AG04449 (cell line): ENCODE results near the gene SBNO2.

Experiments
- CTCF ChIA-PET: fragments of 350-600 bp; formaldehyde crosslinking; extraction: SDS; loops from one replicate; lab custom pipeline; 2021; ENCODE audit warnings: antibody characterized with exemption; lab: Yijun Ruan, JAX
- POLR2A ChIA-PET: fragments of 400-600, 350-600 bp; formaldehyde crosslinking; extraction: SDS; loops from one replicate; lab custom pipeline; 2020; ENCODE audit warnings: antibody characterized with exemption, inconsistent platforms; lab: Yijun Ruan, JAX
- DNase-seq: peaks from one replicate; pipeline ENCODE4 v3.0.0-alpha.2; 2010; ENCODE audit warnings: low read depth, low spot score
- H3K4me3 ChIP-seq: 2 replicates; pipeline ENCODE4 v1.5.1; 2011; ENCODE audit warnings: low read depth, mild to moderate bottlenecking, control low read depth, low read length
- CTCF ChIP-seq: IDR thresholded peaks from one replicate; pipeline ENCODE4 v1.5.1; 2011; ENCODE audit warnings: mild to moderate bottlenecking, moderate library complexity, low read length, control low read depth, inconsistent platforms; ENCODE audit not compliant: insufficient read depth; ENCODE audit errors: missing control alignments

The SBNO2 gene

GRCh38 chr19:1122972-1123363 is 51.1 kb downstream of the SBNO2 start:
- TF ChIP-seq CTCF: no peak
- ChIA-PET POLR2A (no interaction called here), CTCF (interaction anchor here (1.0 to 5.2 kb wide), 4 partner anchors 8 to 77 kb away, joined by 3 to 37 read pairs (median 12); no protein-coding TSS in a partner anchor)
- H3K4me3 ChIP-seq: no peak overlapping the region
- no peak for DNase-seq

GRCh38 chr19:1122021-1122971 is 51.8 kb downstream of the SBNO2 start:
- no peak for TF ChIP-seq CTCF
- POLR2A ChIA-PET: no interaction called here
- no peak overlapping the region for H3K4me3 ChIP-seq
- CTCF ChIA-PET: interaction anchor here (0.8 to 5.2 kb wide), 4 partner anchors 9 to 72 kb away, joined by 3 to 37 read pairs (median 14); no protein-coding TSS in a partner anchor
- DNase-seq: no peak

- no peak overlapping the region for H3K4me3 ChIP-seq
- DNase-seq: no peak
- TF ChIP-seq CTCF: no peak
- CTCF ChIA-PET: interaction anchor here (0.8 kb wide), 1 partner anchor 8 kb away, joined by 7 read pairs; no protein-coding TSS in a partner anchor
- POLR2A ChIA-PET: no interaction called here
Observed at GRCh38 chr19:1121395-1121794, 52.7 kb downstream of the SBNO2 start.

- H3K4me3 ChIP-seq: no peak overlapping the region
- CTCF ChIA-PET: no interaction called here
- DNase-seq: no peak
- TF ChIP-seq CTCF: no peak
- POLR2A ChIA-PET: no interaction called here
Observed at GRCh38 chr19:1119475-1120217, 54.4 kb downstream of the SBNO2 start.

- ChIA-PET CTCF (no interaction called here), POLR2A (no interaction called here)
- TF ChIP-seq CTCF: no peak
- H3K4me3 ChIP-seq: no peak overlapping the region
- DNase-seq: no peak
Observed at GRCh38 chr19:1118999-1119398, 55.1 kb downstream of the SBNO2 start.

- no peak overlapping the region for H3K4me3 ChIP-seq
Observed at GRCh38 chr19:1117654-1118053, 56.4 kb downstream of the SBNO2 start.

More at GRCh38 chr19:1117654-1118053, 56.4 kb downstream of the SBNO2 start:
- POLR2A ChIA-PET: no interaction called here
- no peak for TF ChIP-seq CTCF
- CTCF ChIA-PET: interaction anchor here (0.9 to 1.6 kb wide), 3 partner anchors 11 to 123 kb away, joined by 3 read pairs; no protein-coding TSS in a partner anchor
- DNase-seq: no peak
